GM12878 (cell line): ENCODE results near the gene PPFIBP1. TPM values are rescaled to one million over a fixed set of nuclear protein-coding genes. Genes with fewer than 3 reads are reported as not detected.

ENCODE experiments used
- ATAC-seq: fragments of 200-7000 bp; cut with Tn5 transposase; 3 replicates; pipeline ENCODE4 v1.9.1; 2020; ENCODE audit warnings: mild to moderate bottlenecking, moderate library complexity
- BruUV-seq: library from RNA; stranded (reverse); fragments of 400-500 nt; replicated peaks from 2 replicates; lab custom pipeline; 2021; lab: Mats Ljungman, UMichigan
- CTCF ChIA-PET: fragments of 300-600 bp; sonication (Branson Sonifier 250); formaldehyde crosslinking; extraction: SDS; loops from one replicate; lab custom pipeline; 2021; ENCODE audit warnings: inconsistent platforms; lab: Yijun Ruan, JAX
- POLR2A ChIA-PET: fragments of 350-600 bp; formaldehyde crosslinking; extraction: SDS; loops from one replicate; lab custom pipeline; 2021; ENCODE audit warnings: inconsistent platforms; lab: Charles Lee
- RAD21 ChIA-PET: fragments of 300-600 bp; sonication (Branson Sonifier 250); formaldehyde crosslinking; loops from one replicate; lab custom pipeline; 2023; ENCODE audit warnings: antibody characterized with exemption; ENCODE audit not compliant: unreplicated experiment; lab: Charles Lee
- SMC1A ChIA-PET: fragments of 300-600 bp; sonication (Branson Sonifier 250); formaldehyde crosslinking; loops from one replicate; lab custom pipeline; 2023; ENCODE audit not compliant: unreplicated experiment, uncharacterized antibody; lab: Charles Lee
- DNase-seq: peaks from one replicate; pipeline ENCODE4 v3.0.0-alpha.2; 2011; ENCODE audit warnings: low read depth, low spot score
- FAIRE-seq: peaks from 3 replicates; lab custom pipeline; 2011; peaks lifted over from hg19 to GRCh38; lab: Jason Lieb, UNC
- H2AFZ ChIP-seq: 2 replicates; pipeline ENCODE4 v1.6.0; 2011; ENCODE audit warnings: low read depth, low read length, control low read depth; ENCODE audit not compliant: control insufficient read depth
- H3K27ac ChIP-seq: 2 replicates; pipeline ENCODE4 v1.5.1; 2011; ENCODE audit warnings: control low read depth; ENCODE audit not compliant: control insufficient read depth, insufficient read depth
- H3K27me3 ChIP-seq, 2 experiments: replicated peaks in 1 of 2; 2 replicates each; pipeline versions ENCODE4 v1.6.0 to v1.6.1; 2011; ENCODE audit warnings: low read length in 1 of 2; ENCODE audit not compliant: control insufficient read depth in 2 of 2, insufficient read depth in 2 of 2
- H3K36me3 ChIP-seq, 2 experiments: 2 replicates each; pipeline ENCODE4 v1.5.1; 2011; ENCODE audit warnings: low read length in 1 of 2; ENCODE audit not compliant: control insufficient read depth in 2 of 2, insufficient read depth in 2 of 2
- H3K4me1 ChIP-seq: 2 replicates; pipeline ENCODE4 v1.6.1; 2011; ENCODE audit warnings: mild to moderate bottlenecking, low read length, moderate library complexity, mixed read lengths; ENCODE audit not compliant: control insufficient read depth, insufficient read depth
- H3K4me2 ChIP-seq: 2 replicates; pipeline ENCODE4 v1.6.0; 2011; ENCODE audit warnings: control low read depth; ENCODE audit not compliant: control insufficient read depth, insufficient read depth
- H3K4me3 ChIP-seq: fragments of 200-600 bp; sonication (generic); 2 replicates; pipeline ENCODE4 v1.5.1; 2016
- H3K79me2 ChIP-seq: 2 replicates; pipeline ENCODE4 v1.6.0; 2011; ENCODE audit warnings: low read length; ENCODE audit not compliant: control insufficient read depth, insufficient read depth
- H3K9ac ChIP-seq: 2 replicates; pipeline ENCODE4 v1.8.0; 2011; ENCODE audit warnings: low read length, control low read depth, mixed read lengths; ENCODE audit not compliant: control insufficient read depth, insufficient read depth
- H3K9me3 ChIP-seq: replicated peaks from 3 replicates; pipeline ENCODE4 v1.5.1; 2011; ENCODE audit warnings: mild to moderate bottlenecking, low read length; ENCODE audit not compliant: control insufficient read depth, insufficient read depth
- H4K20me1 ChIP-seq: 2 replicates; pipeline ENCODE4 v1.6.0; 2011; ENCODE audit not compliant: control insufficient read depth, insufficient read depth
- ASH2L ChIP-seq: fragments of 300-600, 200-600 bp; sonication (generic); IDR thresholded peaks from 2 replicates; pipeline ENCODE4 v1.6.1; 2017; ENCODE audit warnings: low read depth, mild to moderate bottlenecking, borderline replicate concordance
- CBX5 ChIP-seq: sonication (generic); IDR thresholded peaks from 2 replicates; pipeline ENCODE4 v1.6.1; 2016; ENCODE audit warnings: low read depth, moderate library complexity, mild to moderate bottlenecking, inconsistent platforms
- DPF2 ChIP-seq: fragments of 450-650 bp; IDR thresholded peaks from 2 replicates; pipeline ENCODE4 v1.6.1; 2017; ENCODE audit warnings: mild to moderate bottlenecking
- EP300 ChIP-seq, 2 experiments: fragments of 150-350 bp in 1 of 2; IDR thresholded peaks; 2 replicates each; pipeline ENCODE4 v1.6.1; 2011 to 2012; ENCODE audit warnings: low read depth in 2 of 2, low read length in 2 of 2, borderline replicate concordance in 1 of 2, improper control_type of control experiment in 1 of 2, inconsistent platforms in 1 of 2; ENCODE audit not compliant: control insufficient read depth in 1 of 2
- FOXM1 ChIP-seq: IDR thresholded peaks from 2 replicates; pipeline ENCODE4 v1.6.1; 2012; ENCODE audit warnings: low read depth, mild to moderate bottlenecking, inconsistent platforms, low read length, moderate library complexity
- GABPA ChIP-seq: IDR thresholded peaks from 2 replicates; pipeline ENCODE4 v1.6.1; 2014; ENCODE audit warnings: antibody characterized with exemption, low read depth, mild to moderate bottlenecking, inconsistent platforms
- IKZF2 ChIP-seq, 2 experiments: fragments of 450-650 bp; IDR thresholded peaks; 2 replicates each; pipeline ENCODE4 v1.6.1; 2017; ENCODE audit warnings: mild to moderate bottlenecking in 2 of 2, moderate library complexity in 2 of 2
- JUNB ChIP-seq: IDR thresholded peaks from 2 replicates; pipeline ENCODE4 v1.6.1; 2016; ENCODE audit warnings: antibody characterized with exemption, mild to moderate bottlenecking
- MTA3 ChIP-seq: IDR thresholded peaks from 2 replicates; pipeline ENCODE4 v1.6.1; 2012; ENCODE audit warnings: low read length, inconsistent platforms, borderline replicate concordance
- MXI1 ChIP-seq: fragments of 150-350 bp; IDR thresholded peaks from 2 replicates; pipeline ENCODE4 v1.6.1; 2011; ENCODE audit warnings: low read depth, mild to moderate bottlenecking, inconsistent platforms, low read length, improper control_type of control experiment
- MYB ChIP-seq: fragments of 150-350 bp; IDR thresholded peaks from 2 replicates; pipeline ENCODE4 v1.6.1; 2014; ENCODE audit warnings: mild to moderate bottlenecking, low read depth, low read length, borderline replicate concordance
- NFIC ChIP-seq: IDR thresholded peaks from 2 replicates; pipeline ENCODE4 v1.6.1; 2012; ENCODE audit warnings: low read depth, mild to moderate bottlenecking, inconsistent platforms, low read length, moderate library complexity
- NFYA ChIP-seq: IDR thresholded peaks from 2 replicates; pipeline ENCODE4 v1.6.1; 2011; ENCODE audit warnings: low read depth, mild to moderate bottlenecking, low read length, improper control_type of control experiment, borderline replicate concordance
- RELA ChIP-seq: fragments of 450-650 bp; IDR thresholded peaks from 2 replicates; pipeline ENCODE4 v1.8.0; 2014; ENCODE audit warnings: borderline replicate concordance; ENCODE audit not compliant: partially characterized antibody
- RUNX3 ChIP-seq: IDR thresholded peaks from 2 replicates; pipeline ENCODE4 v1.6.1; 2012; ENCODE audit warnings: low read length, inconsistent platforms
- SREBF2 ChIP-seq: IDR thresholded peaks from 2 replicates; pipeline ENCODE4 v1.6.1; 2012; ENCODE audit warnings: mild to moderate bottlenecking, low read length
- SUZ12 ChIP-seq: fragments of 200-600 bp; sonication (generic); IDR thresholded peaks from one replicate; pipeline ENCODE4 v1.6.1; 2018; ENCODE audit warnings: antibody characterized with exemption, mild to moderate bottlenecking; ENCODE audit not compliant: unreplicated experiment
- TARDBP ChIP-seq: IDR thresholded peaks from 2 replicates; pipeline ENCODE4 v1.6.1; 2016; ENCODE audit warnings: borderline replicate concordance
- ZNF217 ChIP-seq: fragments of 450-650 bp; IDR thresholded peaks from 2 replicates; pipeline ENCODE4 v1.6.1; 2017; ENCODE audit warnings: antibody characterized with exemption, mild to moderate bottlenecking
- ZNF384 ChIP-seq: IDR thresholded peaks from 2 replicates; pipeline ENCODE4 v1.6.1; 2012; ENCODE audit warnings: low read depth, mild to moderate bottlenecking, low read length, improper control_type of control experiment, borderline replicate concordance
- WGBS: methylation state at CpG from one replicate; pipeline ENCODE4 v1.1.6; 2016; ENCODE audit warnings: low lambda C conversion rate; ENCODE audit not compliant: insufficient replicate concordance, insufficient coverage; ENCODE audit errors: missing lambda C conversion rate; 5-methylcytosine and 5-hydroxymethylcytosine counted together
- in situ Hi-C: fragments of 300-500 bp; cut with MboI; formaldehyde crosslinking; loops from 9 replicates; pipeline ENCODE4 v1.14.3; 2018; ENCODE audit warnings: mixed read lengths
- intact Hi-C: fragments of 100-400 bp; cut with micrococcal nuclease; formaldehyde crosslinking; loops from one replicate; pipeline ENCODE4 v1.14.2; 2022; ENCODE audit not compliant: unreplicated experiment
- polyA plus RNA-seq, 11 experiments: library from polyadenylated mRNA; depleted of rRNA in 4 of 11; unstranded in 6 of 11; stranded (reverse) in 5 of 11; fragments of >200 nt; fragmentation: Nextera tagmentation in 4 of 11; fragmentation: Illumina TruSeq in 1 of 11; extraction: Ambion mirVana in 4 of 11; extraction: Trizol in 1 of 11; gene quantifications; 1 replicate in 1 of 11; 2 replicates in 10 of 11; pipeline versions ENCODE4 v1.2.1 to v1.2.3, GENCODE V29; 2011 to 2016; ENCODE audit warnings: inconsistent platforms in 2 of 11, missing spikeins in 2 of 11, low read depth in 1 of 11
- total RNA-seq, 4 experiments: library from RNA; depleted of rRNA in 3 of 4; stranded (reverse); fragments of >200 nt in 3 of 4; fragmentation: Illumina TruSeq in 1 of 4; extraction: Trizol in 1 of 4; gene quantifications; 2 replicates each; pipeline versions ENCODE4 v1.2.1 to v1.2.3, GENCODE V29; 2013 to 2021
- TF ChIP-seq, protein P1 (sequence below): fragments of 450-650 bp; formaldehyde crosslinking; IDR thresholded peaks from 2 replicates; pipeline ENCODE4 v1.4.0; 2020; ENCODE audit warnings: mild to moderate bottlenecking, moderate library complexity

Gene PPFIBP1
- total and polyA plus RNA-seq, 10 of the 15 experiments (the other 5 are each of a cell fraction or from before 2014, with no cell fraction given) = 0.47 to 7.8 (median 3.6) TPM

DNA sequence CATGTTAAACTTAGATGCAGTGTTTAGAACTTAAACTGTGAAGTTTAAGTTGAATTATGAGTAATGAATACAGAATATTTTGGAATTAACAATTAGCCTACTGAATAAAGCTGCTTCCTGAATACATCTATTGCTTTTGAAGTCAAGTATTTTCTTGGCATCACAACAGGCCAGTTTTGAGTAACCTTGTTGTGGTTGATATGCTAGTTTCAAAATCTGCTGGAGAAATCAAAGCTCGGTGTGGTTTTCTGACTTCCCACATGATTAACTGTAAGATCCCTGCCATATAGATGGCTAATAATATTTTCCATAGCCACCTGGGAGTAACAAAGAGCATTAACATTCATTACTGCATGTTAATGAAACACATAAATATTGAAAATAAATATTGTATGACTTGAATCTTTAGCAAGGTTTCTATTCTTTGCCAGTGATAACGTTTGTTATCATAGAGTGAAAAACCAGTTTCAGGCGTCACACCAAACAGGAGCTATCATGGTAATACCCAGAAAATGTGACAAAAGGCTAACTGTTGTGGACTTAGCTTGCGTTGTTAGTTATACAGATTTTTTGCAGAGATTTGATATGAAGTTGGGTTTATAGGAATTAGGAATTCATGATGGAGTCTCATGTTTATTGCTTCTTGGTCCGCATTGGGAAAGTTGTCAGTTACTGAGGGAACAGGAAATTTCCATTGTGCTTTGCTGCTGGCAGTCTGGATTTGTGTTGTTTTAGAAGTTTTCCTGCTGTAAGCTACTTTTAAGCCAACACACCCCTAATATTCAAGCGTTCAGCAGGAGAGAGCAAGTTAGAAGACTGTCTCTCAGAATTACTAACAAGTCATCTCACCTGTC, 32.1 kb downstream of the PPFIBP1 start (continued):
- TF ChIP-seq MTA3 (0 out of 2 replicates have a peak, but pooled peaks have one; percentile 37), JUNB (peak; percentile 60), DPF2 (0 out of 2 replicates have a peak, but pooled peaks have one; percentile 19), MXI1 (0 out of 2 replicates have a peak, but pooled peaks have one; percentile 15), EP300 (IDR thresholded peaks at IDR 0.05; ENCODE audit: borderline replicate concordance in 1 of 2, control insufficient read depth in 1 of 2, low read depth in 2 of 2, low read length in 2 of 2) (peak in 1 of 2 experiments; percentile 28; a peak in 1 of 4 replicates), TARDBP (no peak), RUNX3 (peak; percentile 94), NFIC (peak; percentile 66), SREBF2 (no peak), NFYA (no peak), IKZF2 (IDR thresholded peaks at IDR 0.05) (peak; percentile 51 to 60), FOXM1 (0 out of 2 replicates have a peak, but pooled peaks have one; percentile 20)

DNA sequence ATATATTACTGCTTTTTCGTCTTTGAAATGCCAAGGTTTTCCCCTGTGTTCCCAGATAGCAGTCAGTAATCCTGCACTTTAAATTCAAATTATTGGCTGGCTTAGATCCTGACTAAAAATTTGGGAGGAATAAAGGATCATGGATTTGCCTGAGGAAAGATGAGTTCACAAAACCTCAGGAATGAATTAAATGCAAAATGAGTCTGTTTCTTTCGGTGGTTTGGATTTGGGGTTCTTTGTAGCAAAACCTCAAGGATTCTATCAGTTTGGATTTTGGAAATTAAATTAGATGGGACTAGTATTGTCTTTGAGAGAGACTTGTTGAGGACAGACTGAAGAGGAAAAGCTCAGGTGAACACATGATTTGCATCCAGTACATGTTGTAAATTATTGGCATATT, 36.1 kb downstream of the PPFIBP1 start:
- in situ Hi-C loops (no loop called here), intact Hi-C loops (no loop called here)
- Histone ChIP-seq H3K36me3 (no peaks in the 10 kb centered on the region), H4K20me1 (no peaks in the 10 kb centered on the region), H3K79me2 (no peaks in the 10 kb centered on the region; the same call in 1 of the 2 replicates), H3K4me3 (no peak overlapping the region), H3K9ac (no peak overlapping the region), H3K4me1 (peaks cover 12% of the 10 kb centered on the region; the same call in 1 of the 2 replicates), H2AFZ (no peak overlapping the region), H3K27ac (no peak overlapping the region), H3K9me3 (no peaks in the 10 kb centered on the region), H3K27me3 (no peaks in the 10 kb centered on the region), H3K4me2 (no peak overlapping the region)
- no TSS peak for BruUV-seq
- no peak for ATAC-seq
- POLR2A ChIA-PET = no interaction called here
- SMC1A ChIA-PET = interaction anchor here (1.1 kb wide), 1 partner anchor 14 kb away, joined by 3 read pairs; no protein-coding TSS in a partner anchor
- RAD21 ChIA-PET = no interaction called here
- CTCF ChIA-PET = interaction anchor here (1.2 to 1.3 kb wide), 2 partner anchors 11 to 54 kb away, joined by 3 to 5 read pairs; no protein-coding TSS in a partner anchor
- 98% methylated on average over 2 of the region's 2 CpGs for WGBS
- no peak for DNase-seq
- FAIRE-seq = no peak
- TF ChIP-seq TARDBP (no peak), CBX5 (no peak), ASH2L (no peak), ZNF217 (no peak), ZNF384 (no peak), SUZ12 (no peak), MYB (no peak), GABPA (no peak), RELA (no peak)
- TF ChIP-seq, protein P1, sequence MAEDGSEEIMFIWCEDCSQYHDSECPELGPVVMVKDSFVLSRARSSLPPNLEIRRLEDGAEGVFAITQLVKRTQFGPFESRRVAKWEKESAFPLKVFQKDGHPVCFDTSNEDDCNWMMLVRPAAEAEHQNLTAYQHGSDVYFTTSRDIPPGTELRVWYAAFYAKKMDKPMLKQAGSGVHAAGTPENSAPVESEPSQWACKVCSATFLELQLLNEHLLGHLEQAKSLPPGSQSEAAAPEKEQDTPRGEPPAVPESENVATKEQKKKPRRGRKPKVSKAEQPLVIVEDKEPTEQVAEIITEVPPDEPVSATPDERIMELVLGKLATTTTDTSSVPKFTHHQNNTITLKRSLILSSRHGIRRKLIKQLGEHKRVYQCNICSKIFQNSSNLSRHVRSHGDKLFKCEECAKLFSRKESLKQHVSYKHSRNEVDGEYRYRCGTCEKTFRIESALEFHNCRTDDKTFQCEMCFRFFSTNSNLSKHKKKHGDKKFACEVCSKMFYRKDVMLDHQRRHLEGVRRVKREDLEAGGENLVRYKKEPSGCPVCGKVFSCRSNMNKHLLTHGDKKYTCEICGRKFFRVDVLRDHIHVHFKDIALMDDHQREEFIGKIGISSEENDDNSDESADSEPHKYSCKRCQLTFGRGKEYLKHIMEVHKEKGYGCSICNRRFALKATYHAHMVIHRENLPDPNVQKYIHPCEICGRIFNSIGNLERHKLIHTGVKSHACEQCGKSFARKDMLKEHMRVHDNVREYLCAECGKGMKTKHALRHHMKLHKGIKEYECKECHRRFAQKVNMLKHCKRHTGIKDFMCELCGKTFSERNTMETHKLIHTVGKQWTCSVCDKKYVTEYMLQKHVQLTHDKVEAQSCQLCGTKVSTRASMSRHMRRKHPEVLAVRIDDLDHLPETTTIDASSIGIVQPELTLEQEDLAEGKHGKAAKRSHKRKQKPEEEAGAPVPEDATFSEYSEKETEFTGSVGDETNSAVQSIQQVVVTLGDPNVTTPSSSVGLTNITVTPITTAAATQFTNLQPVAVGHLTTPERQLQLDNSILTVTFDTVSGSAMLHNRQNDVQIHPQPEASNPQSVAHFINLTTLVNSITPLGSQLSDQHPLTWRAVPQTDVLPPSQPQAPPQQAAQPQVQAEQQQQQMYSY (CRISPR knock-in tag) = no peak
